ENCODE measurements around the gene ZNF629.

Gene ZNF629

GRCh38 chr16:30785126-30786106 lies 1.6 kb downstream of the ZNF629 start:
- DNase-seq: no peak

- DNase-seq: no peak
These were observed 2.8 kb downstream of the ZNF629 start for GRCh38 chr16:30784215-30784614.

- DNase-seq: no peak
These were observed 3.5 kb downstream of the ZNF629 start for GRCh38 chr16:30783280-30784109.

GRCh38 chr16:30782486-30783279 lies 4.3 kb downstream of the ZNF629 start:
- DNase-seq: no peak

- DNase-seq: no peak
These were observed 6.5 kb downstream of the ZNF629 start for GRCh38 chr16:30780549-30780948.

- DNase-seq: no peak
These were observed 7.0 kb downstream of the ZNF629 start for GRCh38 chr16:30780021-30780420.

GRCh38 chr16:30779596-30779995 lies 7.4 kb downstream of the ZNF629 start:
- DNase-seq: no peak

- no peak for DNase-seq
These were observed 8.3 kb downstream of the ZNF629 start for GRCh38 chr16:30778549-30779244.

- DNase-seq: no peak
These were observed 9.3 kb downstream of the ZNF629 start for GRCh38 chr16:30777591-30778297.

GRCh38 chr16:30775392-30776188 lies 11.4 kb downstream of the ZNF629 start:
- DNase-seq: peak; percentile 19 to 34

GRCh38 chr16:30775131-30775391 lies 11.9 kb downstream of the ZNF629 start:
- DNase-seq: no peak

- DNase-seq: no peak
These were observed 12.5 kb downstream of the ZNF629 start for GRCh38 chr16:30774367-30775130.

GRCh38 chr16:30773826-30774225 lies 13.2 kb downstream of the ZNF629 start:
- DNase-seq: no peak

- DNase-seq: no peak
These were observed 15.3 kb downstream of the ZNF629 start for GRCh38 chr16:30771726-30772125.

- DNase-seq: no peak
These were observed 17.5 kb downstream of the ZNF629 start for GRCh38 chr16:30769379-30770089.

- no peak for DNase-seq
These were observed 18.3 kb downstream of the ZNF629 start for GRCh38 chr16:30768583-30769181.

GRCh38 chr16:30767767-30768465 lies 19.1 kb downstream of the ZNF629 start:
- DNase-seq: no peak

GRCh38 chr16:30766933-30767284 lies 20.1 kb downstream of the ZNF629 start:
- DNase-seq: no peak
